HG02588 (cell line): ENCODE measurements around the gene RNF186.

Source experiments
- ATAC-seq: cut with Tn5 transposase; IDR thresholded peaks from one replicate; pipeline ENCODE4 v1.9.1; 2021; ENCODE audit warnings: mild to moderate bottlenecking, moderate library complexity; ENCODE audit not compliant: unreplicated experiment

Gene RNF186

GRCh38 chr1:19768353-19769210, 46.5 kb downstream of the RNF186 start:
- ATAC-seq, result no peak

- ATAC-seq, result no peak
These were observed 49.5 kb downstream of the RNF186 start for GRCh38 chr1:19765623-19766022.

GRCh38 chr1:19764848-19765247, 50.2 kb downstream of the RNF186 start:
- ATAC-seq, result no peak
